Activated T-helper 1 cell treated with anti-CD3 and anti-CD28 coated beads, Interleukin-2, amount 50 U/mL, for 16 hours (primary cell): ENCODE measurements around the gene CST3.
"Not testable (repeated sequence)": the region's sequence is repeated elsewhere in the genome, so short reads cannot be mapped to it uniquely, and the experiment has no call there.

Source experiments
- DNase-seq, 2 donors: peaks; one replicate each; pipeline ENCODE4 v3.0.0-alpha.2; 2020; ENCODE audit warnings: low read depth in 1 of 2, low spot score in 1 of 2

CST3 gene

DNA sequence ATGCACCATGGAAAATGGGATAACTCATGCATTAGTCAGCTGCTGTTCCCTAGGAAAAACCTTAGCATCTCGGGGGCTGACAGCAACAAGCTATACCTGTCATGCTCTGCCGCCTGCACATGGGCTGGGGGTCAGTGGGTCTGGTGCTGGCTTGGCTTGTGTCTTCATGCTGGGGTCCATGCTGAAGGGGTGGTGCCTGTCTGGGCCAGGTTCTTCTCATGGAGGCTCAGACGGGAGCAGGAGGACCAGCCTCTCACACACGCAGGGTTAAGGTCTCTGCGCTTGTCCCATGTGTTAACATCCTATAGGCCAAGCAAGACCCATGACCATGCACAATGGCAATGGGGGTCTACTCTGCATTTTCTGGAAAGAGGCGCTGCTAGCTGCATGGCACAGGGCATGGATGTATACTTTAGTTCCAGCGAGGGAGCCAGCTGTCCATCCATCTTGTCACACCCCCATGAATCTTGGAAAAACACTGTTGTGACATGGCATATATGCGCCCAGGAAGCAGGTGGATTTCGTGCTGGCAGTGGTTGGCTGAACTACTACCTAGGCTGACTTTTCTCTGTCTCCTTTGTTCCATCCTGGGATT is 24.6 kb upstream of the CST3 start:
- no peak for DNase-seq

DNA sequence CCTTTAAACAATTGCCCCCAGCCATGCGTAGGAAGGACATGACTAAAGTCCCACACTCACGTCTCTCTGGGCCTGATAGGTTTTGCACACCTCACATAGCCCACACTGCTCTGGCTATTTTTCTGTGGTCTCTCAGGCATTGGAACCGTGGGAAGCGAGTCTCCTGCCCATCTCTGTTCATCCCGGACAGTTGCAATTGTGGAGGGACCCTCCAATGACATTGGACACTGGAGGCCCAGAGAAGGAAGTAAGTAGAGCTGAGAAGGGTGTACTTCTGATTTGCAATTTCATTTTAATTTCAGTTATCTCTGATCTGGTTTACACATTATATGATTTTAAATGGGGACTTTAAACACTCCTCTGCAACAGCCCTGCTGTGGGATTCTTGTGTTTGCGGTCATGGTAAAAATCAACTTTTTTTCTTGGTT is 23.3 kb upstream of the CST3 start:
- DNase-seq = no peak

DNA sequence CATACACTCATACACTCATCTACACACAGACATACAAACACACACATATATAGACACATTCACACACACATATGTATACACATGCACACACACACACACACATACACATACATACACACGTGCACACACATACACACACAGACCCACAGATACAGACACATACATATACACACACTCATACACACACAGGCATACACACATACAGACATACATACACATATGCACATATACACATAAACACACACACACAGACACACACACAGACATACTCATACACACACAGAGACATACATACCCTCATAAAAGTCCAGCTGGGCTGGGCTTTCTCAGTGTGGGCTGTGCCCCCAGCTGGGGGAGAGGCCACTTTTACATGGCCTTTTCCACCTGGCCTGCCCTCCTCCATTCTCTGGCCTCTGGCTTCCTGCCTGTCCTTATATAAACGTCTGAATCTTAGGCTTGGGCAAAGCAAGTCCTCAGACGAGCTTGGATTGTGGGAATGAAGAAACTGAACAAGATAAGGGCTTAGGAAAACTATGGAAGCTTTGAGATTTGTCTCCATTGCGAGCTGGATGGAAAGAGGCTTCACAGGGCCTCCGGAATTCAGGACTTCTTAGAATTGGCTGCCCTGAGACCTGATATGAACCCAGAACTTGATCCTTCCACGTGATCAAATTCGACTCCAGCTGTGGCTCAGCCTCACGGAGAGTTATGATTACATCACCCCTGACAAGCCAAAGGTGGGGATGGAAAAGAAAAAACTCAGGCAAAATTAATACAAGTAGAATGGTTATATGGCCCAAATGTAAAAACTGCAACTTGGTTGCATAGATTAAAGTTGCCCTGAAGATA is 22.5 kb upstream of the CST3 start:
- DNase-seq = no peak

DNA sequence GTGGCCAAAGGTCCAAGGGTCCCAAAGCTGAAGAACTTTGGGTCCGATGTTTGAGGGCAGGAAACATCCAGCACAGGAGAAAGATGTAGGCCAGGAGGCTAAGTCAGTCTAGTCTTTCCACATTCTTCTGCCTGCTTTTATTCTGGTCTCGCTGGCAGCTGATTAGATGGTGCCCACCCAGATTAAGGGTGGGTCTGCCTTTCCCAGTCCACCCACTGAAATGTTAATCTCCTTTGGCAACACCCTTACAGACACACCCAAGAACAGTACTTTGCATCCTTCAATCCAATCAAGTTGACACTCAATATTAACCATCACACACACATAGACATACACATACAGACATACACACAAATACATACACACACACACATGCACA is 21.8 kb upstream of the CST3 start:
- DNase-seq = not testable (repeated sequence)

DNA sequence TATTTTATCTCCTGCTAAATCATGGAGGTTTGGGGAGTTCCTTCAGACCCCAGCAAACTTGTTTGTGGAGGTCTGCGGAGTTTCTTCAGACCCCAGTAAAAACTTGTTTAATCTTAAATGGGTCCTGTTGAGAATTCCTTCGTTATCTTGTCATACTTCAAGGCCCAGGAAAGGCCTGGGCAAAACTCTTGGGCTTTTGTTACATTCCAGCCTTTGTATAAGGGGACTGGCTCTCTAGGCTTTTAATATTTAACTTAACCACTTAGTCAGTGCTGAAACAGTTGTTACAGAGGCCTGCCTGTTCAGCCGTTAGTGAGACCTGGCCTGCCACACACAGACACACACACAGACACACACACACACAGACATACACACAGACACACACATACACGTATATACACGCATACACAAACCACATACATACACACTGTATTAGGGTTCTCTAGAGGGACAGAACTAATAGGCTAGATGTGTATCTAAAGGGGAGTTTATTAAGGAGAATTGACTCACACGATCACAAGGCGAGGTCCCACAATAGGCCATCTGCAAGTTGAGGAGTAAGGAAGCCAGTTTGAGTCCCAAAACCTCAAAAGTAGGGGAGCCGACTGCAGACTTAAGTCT is 21.3 kb upstream of the CST3 start:
- no peak for DNase-seq

DNA sequence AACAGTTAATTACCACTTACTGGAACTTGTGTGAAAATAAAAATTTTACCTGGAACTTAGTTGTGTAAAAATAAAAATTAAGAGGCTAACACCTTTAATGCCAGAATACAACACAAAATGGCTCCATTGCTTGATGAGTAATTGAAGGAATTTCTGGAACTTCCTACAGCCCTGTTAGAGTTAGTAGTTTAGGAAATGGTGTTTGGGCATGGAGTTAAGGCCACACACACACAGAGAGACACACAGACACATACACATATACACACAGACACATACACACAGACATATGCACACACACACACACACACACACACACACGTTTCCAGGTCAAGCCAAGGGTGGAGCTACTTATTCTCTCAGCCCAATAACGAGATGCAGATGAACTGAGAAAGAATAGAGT is 20.6 kb upstream of the CST3 start:
- DNase-seq = no peak

DNA sequence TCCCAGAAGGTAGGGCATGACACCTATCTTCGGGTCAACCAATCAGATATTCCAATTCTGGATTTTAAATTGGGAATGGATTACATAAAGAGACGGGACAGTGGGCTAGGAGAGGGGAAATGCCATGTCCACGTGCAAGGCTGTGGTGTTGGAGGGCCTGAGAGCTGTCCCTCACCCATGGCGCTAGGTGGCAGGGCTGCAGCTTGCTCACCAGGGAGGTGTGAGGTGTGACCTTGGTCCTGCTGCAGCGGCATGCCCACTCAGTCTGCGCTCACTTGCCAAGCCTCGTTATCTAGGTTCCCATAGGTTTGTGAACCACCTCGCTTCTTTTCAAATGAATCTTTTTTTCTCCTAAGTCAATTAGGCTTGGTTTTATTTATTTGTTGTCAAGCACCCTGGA is 19.4 kb upstream of the CST3 start:
- DNase-seq = no peak

DNA sequence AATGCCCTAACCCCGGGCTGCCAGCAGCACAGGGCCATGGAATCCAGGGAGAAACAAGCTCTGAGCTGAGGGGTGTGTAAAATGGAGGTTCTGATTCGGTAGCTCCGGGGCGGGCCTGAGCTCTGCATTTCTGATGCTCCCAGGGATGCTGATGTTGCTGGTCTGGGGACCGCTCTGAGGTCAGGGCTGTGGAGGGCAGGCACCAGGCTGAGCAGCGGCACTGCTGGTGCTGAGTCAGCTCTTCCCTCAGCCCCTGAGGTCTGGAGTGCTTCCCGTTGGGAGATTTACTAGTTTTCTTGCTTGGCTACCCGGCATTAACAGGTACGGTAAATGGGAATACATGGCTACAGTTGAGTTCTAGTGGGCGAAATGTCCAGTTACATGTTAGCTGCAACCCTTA is 18.6 kb upstream of the CST3 start:
- no peak for DNase-seq

DNA sequence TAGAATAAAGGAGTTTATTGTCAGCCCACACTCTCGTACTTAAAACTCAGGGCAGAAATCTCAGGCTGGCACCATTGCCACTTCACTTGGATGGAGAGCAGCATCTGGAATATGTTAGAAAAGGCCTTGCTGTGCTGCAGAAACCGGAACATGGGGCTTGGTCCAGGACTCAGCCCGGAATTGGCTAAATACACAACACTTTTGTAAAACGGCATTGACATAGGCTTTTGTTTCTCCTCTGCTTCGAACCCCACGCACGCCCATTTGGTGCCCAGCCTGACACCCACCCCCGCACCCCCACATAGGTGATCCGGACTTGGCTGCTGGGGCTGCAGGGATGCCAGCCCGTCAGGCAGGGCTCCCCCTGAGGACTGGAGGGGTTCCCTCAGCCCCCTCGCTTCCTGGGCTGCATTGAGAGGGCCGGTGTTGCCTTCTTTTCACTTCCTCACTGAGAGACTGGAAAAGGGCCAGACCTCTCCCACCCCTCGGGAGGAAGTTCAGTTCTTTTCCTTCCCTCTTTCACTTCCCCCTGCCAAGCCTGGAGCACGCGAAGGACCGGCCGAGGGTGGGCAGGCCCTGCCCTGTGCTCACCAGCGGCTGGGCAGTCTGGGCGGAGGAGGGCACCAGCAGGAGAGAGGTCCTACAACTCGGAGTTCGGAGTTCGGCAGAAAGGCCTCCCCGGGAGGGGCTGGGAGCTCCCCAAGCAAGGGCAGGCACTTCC is 17.9 kb upstream of the CST3 start:
- DNase-seq = no peak

DNA sequence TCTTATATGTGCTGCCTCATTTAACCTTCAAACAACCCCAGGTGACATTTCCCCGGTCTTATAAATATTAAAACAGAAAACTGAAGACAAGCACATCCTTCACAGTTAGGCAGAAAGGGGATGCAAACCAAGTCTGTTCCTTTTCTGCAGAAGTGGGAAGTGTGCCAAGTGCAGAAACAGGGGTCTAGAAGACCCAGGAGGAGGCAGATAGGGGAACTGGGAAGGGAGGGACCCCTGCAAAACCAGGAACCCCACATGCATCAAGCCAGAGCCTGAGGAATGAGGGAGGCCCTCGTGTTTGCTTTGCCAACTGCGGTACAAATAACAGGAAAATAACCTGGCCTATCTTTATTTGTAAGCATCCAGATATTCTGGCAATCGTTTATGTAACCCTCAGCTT is 17.0 kb upstream of the CST3 start:
- no peak for DNase-seq

DNA sequence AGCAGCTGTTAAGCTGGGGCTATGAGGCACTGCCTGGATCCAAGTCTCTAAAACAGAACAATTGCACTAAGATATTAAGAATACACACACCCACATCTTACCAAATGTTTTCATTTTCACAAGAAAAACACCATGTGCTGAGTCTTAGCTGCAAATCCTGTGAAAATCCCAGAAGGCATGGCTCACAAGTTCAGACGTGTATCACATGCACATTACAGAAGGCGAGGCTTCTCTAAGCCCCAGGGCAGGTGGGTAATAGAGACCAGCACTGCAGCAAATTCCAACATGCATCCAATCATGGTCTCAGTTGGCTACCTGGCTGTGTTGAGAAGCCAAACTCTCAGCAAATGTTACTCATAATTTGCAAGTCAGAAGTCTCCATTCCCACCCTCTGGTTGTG is 16.2 kb upstream of the CST3 start:
- no peak for DNase-seq

DNA sequence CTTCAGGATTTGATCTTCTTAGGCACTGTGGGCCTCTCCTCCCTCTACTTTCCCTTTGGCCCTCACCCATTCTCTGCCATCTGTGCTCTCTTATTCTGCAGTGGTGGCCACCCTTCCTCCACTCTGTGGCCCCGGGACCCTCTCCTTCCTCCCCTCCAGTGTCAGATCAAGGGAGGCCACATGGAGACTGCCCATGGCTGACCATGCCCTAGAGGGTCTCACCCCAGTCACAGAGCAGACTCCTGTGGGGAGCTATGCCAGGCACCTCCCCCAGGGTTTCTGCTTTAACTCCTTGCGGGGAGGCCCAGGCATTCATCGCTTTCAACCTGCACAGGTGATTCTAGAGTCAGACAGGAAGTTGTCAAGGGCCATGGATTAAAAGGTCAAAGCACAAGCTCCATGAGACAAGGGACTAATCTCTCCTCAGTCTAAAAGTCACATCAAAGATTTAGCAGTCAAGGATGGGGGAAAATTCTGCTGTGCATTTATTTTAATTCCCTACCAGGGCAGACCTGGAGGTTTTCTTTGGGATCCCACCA is 15.7 kb upstream of the CST3 start:
- DNase-seq = no peak

DNA sequence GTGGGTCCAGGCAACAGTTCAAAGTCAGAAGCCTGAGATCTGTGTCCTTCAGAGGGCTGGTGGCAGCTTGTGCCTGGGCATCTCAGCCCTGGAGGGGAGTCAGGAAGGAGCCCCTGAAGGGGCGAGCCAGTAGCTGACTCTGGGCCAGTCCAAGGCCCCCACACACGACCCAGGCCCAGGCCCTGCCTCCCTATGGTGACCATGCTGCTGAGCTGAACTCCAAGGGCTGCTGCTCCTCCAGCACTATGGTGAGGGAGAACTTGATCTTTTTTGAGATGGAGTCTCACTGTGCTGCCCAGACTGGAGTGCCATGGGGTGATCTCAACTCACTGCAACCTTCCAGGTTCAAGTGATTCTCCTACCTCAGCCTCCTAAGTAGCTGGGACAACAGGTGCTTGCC is 15.2 kb upstream of the CST3 start:
- no peak for DNase-seq

DNA sequence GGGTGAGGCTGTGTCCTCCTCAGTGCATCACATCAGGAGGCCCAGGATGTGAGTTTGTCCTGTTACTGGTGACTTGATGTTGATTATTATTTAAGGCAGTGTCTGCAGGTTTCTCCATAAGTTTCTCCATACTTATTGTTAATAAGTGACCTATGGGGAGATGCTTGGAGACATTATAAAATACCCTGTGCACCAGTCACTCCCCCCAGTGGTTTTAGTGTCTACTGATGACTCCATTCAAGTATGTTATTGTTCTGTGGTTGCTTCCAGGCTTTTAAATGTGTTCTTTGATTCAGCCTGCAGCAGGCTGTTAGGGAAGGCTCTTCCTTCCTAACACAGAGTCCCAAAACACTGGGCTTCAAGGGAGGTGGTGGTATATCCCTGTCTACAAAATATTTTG is 14.6 kb upstream of the CST3 start:
- no peak for DNase-seq

DNA sequence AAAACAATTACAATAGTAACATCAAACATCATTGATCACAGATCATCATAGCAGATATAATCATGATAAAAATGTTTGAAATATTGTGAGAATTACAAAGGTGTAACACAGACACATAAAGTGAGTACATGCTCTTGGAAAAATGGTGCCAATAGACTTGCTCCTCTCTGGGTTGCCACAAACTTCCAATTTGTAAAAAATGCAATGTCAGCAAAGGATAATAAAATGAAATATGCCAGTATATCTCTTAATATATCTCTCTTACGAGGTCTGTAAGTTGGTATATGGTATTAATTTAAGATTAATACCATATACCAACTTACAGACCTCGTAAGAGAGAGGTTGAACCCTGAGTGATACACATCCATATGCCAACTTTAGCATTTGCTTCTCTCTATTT is 13.4 kb upstream of the CST3 start:
- no peak for DNase-seq

DNA sequence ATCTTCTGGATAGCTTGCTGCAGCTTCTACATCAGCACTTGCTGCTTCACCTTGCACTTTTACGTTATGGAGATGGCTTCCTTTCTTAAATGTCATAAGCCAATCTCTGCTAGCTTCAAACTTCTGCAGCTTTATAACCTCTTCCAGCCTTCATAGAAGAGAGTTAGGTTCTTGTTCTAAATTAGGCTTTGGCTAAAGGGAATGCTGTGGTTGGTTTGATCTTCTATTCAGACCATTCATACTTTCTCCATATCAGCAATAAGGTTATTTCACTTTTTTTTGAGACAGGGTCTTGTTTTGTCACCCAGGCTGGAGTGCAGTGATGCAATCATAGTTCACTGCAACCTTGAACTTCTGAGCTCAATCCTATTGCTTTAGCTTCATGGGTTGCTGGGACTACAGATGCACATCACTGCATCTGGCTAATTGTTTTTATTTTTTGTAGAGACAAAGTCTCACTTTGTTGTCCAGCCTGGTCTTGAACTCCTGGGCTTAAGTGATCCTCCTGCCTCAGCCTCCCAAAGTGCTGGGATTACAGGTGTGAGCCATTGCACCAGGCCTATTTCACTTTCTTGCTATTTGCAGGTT is 12.2 kb upstream of the CST3 start:
- DNase-seq = no peak

DNA sequence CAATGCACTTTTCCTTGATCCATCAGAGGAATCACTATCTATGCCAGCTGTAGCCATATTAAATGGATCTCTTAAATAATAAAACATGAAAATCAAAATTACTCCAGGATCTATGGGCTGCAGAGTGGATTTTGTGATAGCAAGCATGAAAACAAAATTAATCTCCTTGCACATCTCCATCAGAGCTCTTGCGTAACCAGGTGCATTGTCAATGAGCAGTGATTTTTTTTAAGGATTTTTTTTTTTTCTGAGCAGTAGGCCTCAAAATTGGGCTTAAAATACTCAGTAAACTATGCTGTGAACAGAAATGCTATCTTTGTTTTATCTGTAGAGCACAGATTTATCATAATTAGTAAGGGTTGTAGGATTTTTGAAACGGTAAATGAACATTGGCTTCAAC is 11.5 kb upstream of the CST3 start:
- no peak for DNase-seq

DNA sequence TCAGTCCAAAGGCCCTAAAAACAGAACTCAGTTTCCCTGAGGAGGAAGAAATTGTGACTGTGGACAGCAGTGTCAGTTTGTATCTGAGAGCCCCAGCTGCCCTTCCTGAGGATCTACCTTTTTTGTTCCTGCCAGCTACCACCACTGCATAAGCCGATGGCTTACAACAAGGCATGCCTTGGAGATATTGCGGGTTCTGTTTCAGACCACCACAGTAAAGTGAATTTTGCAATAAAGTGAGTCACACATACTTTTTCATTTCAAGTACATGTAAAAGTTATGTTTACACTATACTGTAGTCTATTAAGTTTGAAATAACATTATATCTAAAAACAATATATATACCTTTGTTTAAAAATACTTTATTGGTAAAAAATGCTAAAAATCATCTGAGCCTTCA is 9.6 kb upstream of the CST3 start:
- DNase-seq = no peak

DNA sequence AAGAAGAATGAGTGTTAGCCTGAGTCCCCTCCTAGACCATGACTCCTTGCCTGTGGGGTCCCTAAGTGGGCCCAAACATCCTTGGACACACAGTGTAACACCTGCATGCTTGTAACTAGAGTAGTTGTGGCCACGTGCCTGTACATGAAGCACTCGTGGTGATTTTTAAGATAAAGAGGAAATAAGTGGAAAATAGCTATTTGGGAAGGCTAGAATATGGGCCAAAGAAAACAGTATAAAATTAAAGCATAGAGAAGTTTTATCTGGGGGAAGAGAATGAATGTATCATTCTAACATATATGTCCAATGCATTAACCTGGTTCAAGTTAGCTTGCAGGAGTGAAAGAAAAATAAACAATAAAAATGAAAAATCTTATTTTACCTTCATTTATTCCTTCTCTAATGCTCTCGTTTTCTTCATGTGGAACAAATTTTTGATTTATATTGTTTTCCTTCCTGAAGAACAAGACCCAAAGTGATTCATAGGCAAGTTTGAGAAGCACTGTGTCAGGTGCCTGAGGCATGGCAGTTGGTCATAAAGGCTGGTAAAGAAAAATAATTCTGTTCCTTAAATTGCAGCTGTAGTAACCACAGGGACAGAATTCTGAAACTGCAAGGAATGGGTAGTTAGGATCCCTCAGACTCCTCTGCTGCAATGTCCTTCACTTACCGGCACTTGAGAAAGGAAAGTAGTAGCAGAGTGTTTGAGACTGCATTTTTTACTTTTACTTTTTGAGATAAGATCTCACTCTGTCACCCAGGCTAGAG is 8.5 kb upstream of the CST3 start:
- no peak for DNase-seq

DNA sequence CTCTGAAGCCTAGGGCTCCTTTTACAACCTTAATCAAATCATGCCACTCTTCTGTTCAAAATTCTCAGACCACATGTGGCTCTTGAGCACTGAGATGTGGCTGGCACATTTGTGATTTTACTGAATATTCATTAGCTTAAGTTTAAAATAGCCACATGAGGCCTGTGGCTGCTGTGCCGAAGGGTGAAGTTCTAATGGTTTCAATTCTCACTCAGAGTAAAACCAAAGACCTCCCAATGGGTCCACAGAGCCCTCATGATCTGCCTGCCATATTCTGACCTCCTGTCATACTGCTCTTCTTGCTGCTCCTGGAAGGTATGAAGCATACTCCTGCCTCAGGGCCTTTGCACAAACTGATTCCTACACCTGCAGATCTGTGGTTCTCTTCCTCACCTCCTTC is 7.8 kb upstream of the CST3 start:
- no peak for DNase-seq

DNA sequence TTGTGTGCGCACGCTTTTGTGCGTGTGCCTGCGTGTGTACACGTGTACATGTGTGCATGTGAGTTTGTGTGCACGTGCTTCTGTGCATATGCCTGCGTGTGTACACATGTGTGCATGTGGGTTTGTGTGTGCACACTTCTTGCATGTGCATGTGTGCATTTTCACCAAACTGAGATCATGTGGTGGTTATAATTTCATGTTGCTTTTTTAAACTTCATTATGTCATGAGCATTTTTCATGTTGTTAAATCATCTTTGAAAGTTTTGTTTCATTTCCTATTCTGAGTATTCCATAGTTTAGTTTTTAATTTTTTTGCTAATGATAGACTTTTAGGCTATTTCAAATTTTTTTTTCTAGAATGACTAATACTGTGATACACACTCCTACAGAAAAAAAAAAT is 6.4 kb upstream of the CST3 start:
- DNase-seq = no peak
